D721Med (cell line): ENCODE data around the gene TMEM88.
"Not testable (repeated sequence)": the region's sequence is repeated elsewhere in the genome, so short reads cannot be mapped to it uniquely, and the experiment has no call there.

Experiments used
- DNase-seq: peaks from one replicate; pipeline ENCODE4 v3.0.0; 2011; ENCODE audit warnings: low spot score; ENCODE audit not compliant: insufficient read length
- FAIRE-seq: peaks from 2 replicates; lab custom pipeline; 2011; peaks lifted over from hg19 to GRCh38; lab: Jason Lieb, UNC
- TF ChIP-seq, protein P1 (sequence below): IDR thresholded peaks from 2 replicates; pipeline ENCODE4 v1.5.1; 2012; ENCODE audit warnings: mild to moderate bottlenecking, control low read depth; ENCODE audit not compliant: insufficient read depth; ENCODE audit errors: missing control alignments

Gene TMEM88

DNA sequence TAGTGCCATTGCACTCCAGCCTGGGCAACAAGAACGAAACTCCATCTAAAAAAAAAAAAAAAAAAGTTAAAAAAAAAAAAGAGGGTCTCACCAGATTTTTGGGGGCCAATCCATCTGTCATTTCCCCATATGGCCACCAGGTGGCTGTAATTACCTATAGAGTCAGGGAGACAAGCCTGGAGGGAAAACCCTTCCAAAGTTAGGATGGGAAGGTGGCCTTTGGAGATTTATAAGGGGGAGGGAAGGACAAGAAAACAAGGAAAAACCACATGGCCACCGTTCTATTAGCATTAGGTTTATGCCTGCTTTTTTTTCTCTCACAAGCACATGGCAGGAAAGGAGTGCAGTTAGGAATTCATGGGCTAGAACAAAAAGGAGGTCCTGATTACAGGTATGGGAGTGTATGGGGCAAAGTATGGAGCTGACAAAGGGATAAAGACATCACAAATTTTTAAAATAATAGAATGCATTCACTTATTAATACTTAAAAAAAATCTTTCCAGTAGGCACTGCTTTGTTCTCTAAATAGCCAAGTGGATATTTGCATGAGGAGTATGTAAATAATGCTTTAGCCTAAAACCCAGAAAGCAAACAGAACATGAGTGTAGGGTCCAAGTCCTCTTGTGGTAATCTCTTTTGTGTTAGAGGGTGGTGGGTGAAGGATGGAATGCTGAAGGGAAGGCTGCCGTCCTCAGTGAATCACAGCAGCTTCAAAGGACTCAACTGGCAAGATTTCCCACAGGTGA is 8.0 kb downstream of the TMEM88 start:
- FAIRE-seq (no peak), DNase-seq (no peak)
- TF ChIP-seq, protein P1, sequence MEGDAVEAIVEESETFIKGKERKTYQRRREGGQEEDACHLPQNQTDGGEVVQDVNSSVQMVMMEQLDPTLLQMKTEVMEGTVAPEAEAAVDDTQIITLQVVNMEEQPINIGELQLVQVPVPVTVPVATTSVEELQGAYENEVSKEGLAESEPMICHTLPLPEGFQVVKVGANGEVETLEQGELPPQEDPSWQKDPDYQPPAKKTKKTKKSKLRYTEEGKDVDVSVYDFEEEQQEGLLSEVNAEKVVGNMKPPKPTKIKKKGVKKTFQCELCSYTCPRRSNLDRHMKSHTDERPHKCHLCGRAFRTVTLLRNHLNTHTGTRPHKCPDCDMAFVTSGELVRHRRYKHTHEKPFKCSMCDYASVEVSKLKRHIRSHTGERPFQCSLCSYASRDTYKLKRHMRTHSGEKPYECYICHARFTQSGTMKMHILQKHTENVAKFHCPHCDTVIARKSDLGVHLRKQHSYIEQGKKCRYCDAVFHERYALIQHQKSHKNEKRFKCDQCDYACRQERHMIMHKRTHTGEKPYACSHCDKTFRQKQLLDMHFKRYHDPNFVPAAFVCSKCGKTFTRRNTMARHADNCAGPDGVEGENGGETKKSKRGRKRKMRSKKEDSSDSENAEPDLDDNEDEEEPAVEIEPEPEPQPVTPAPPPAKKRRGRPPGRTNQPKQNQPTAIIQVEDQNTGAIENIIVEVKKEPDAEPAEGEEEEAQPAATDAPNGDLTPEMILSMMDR: peak; percentile 49

DNA sequence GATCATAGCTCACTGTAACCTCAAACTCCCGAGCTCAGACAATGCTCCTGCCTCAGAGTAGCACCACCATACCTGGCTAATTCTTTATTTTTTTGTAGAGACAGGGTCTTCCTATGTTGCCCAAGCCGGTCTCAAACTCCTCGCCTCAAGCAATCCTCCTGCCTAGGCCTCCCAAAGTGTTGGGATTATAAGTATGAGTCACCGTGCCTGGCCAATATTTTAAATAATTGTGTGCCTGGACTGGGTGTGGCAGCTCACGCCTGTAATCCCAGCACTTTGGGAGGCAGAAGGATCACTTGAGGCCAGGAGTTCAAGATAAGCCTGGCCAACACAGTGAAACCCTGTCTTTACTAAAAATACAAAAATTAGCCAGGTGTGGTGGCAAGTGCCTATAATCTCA is 9.5 kb downstream of the TMEM88 start:
- not testable (repeated sequence) for FAIRE-seq, DNase-seq

DNA sequence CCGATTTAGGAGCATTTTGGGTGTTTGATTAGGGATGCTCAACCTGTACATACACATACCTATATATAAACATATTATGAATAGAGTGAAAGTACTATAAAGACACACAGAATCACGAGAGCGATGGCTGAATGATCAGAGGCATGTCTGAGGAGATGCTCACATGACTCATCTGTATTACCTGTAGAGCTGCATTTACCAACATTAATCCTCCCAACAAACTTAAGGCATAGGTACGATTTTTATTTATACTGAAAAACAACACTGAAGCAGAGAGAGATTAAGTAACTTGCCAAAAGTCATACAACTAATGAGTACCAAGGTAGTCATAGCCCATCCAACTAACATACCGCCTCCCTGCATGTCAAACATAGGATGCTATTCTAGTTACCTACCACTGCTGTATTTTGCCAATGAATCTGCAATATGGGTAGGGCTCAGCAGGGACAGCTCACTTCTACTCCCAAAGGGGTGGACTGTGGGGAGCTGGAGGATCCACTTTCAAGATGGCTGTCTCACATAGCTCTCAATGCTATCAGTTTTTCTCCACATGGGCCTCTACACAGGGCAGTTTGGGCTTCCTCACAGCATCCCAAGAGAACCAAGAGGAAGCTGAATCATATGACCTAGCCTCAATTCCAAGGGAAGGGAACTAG is 10.3 kb downstream of the TMEM88 start:
- TF ChIP-seq, protein P1: no peak
- FAIRE-seq (no peak), DNase-seq (no peak)

DNA sequence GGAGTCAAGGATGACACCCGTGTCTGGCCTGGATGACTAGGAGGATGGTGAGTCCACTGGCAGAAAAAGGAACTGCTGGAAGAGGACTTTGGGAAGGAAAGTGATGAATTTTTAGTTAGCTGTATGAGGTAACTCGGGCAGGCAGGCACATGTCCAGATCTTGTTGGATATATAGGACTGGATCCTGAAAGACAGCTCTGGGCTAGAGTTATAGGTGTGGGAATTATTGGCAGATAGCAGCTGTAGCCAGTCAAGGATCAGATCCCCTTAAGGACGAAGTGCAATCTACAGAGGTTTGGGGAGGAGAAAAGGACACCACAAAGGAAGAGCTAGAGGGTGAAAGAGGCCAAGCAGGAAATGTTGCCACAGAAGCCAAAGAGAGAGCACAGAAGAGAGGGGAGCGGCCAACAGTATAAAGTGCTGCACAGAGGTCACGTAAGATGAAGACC is 13.0 kb downstream of the TMEM88 start:
- DNase-seq (no peak), FAIRE-seq (no peak)
- TF ChIP-seq, protein P1: no peak

DNA sequence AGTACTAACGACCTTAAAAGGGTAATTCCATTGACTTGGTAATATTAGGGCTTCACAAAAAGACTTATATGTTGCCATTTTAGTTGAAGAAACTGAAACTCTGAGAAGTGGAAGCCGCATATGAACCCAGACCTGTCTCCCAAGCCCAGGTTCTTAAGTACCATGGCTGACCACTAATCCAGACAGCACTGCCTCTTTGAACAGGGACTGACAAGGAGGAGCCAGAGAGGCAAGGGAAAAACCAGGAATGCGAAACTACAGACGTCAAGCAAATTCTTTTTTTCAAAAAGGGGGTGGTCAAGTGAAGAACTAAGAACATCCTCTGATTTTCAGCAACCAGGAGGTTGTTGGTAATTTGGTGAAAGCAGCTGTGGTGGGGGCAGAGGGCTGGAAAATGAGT is 18.2 kb downstream of the TMEM88 start:
- FAIRE-seq (no peak), DNase-seq (no peak)
- TF ChIP-seq, protein P1: no peak

DNA sequence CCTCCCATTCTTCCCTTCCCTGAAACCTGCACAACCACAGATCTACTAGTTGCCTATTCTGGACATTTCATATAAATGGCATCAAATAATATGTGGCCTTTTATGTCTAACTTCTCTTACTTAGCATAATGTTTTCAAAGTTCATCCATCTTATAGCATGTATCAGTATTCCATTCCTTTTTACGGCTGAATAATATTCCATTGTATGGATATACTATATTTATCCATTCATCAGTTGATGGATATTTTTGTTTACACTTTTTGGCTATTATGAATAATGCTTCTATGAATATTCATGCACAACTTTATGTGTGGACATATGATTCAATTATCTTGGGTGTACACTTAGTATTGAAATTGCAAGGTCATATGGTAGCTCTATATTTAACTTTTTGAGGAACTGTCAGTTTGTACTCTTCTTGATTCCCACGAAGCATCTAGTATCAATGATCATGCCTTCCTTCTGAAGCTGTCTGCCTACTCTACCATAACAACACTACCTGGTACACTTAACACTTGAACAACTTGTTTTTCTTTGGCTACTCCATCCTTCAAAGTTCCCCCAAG is 21.0 kb downstream of the TMEM88 start:
- FAIRE-seq: no peak
- TF ChIP-seq, protein P1: no peak
- DNase-seq: no peak

DNA sequence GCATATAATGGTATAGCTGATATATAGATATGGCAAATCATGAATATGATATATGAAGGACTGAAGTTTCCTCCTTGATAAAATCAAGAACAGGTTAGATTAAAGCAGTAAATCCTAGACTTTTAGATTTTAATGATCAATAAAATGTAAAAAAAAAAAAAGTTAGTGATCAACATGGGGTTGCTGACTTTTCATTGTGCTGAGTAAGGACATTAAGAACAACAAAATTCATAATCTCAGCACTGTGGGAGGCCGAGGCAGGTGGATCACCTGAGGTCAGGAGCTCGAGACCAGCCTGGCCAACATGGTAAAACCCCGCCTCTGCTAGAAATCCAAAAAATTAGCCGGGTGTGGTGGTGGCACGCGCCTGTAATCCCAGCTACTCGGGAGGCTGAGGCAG is 23.4 kb downstream of the TMEM88 start:
- TF ChIP-seq, protein P1: no peak
- DNase-seq: no peak
- FAIRE-seq: no peak
